Esophagus squamous epithelium (tissue), 4 donors: ENCODE measurements around the gene RHOBTB1.

Experiments used
- CTCF ChIP-seq, 6 experiments: fragments of 450-650 bp in 4 of 6; fragments of 200-600 bp in 2 of 6; sonication (generic) in 2 of 6; IDR thresholded peaks; one replicate each; pipeline ENCODE4 v1.5.1; 2016 to 2019; ENCODE audit warnings: antibody characterized with exemption in 6 of 6, mild to moderate bottlenecking in 4 of 6, moderate library complexity in 4 of 6
- POLR2A ChIP-seq, 4 donors: fragments of 450-650 bp; IDR thresholded peaks; one replicate each; pipeline ENCODE4 v1.6.1; 2017; ENCODE audit warnings: antibody characterized with exemption in 4 of 4, mild to moderate bottlenecking in 4 of 4, moderate library complexity in 3 of 4

GRCh38 chr10:60823324-60823723 lies 120.7 kb downstream of the RHOBTB1 start:
- TF ChIP-seq CTCF (IDR thresholded peaks at IDR 0.05) (no peak), POLR2A (IDR thresholded peaks at IDR 0.05) (no peak)
